PC-9 (cell line): ENCODE data around the gene PRDM4.

ENCODE experiments used
- EZH2 ChIP-seq: fragments of 200-600 bp; sonication (generic); IDR thresholded peaks from 2 replicates; pipeline ENCODE4 v1.8.0; 2017; ENCODE audit warnings: antibody characterized with exemption, low read depth
- TF ChIP-seq, protein P1 (sequence below): fragments of 200-600 bp; sonication (generic); conservative IDR thresholded peaks from 2 replicates; pipeline ENCODE4 v1.6.1; 2017; ENCODE audit warnings: mixed run types, antibody characterized with exemption, mild to moderate bottlenecking, moderate library complexity

GRCh38 chr12:107779077-107779831 lies 18.3 kb upstream of the PRDM4 start:
- TF ChIP-seq, protein P1, sequence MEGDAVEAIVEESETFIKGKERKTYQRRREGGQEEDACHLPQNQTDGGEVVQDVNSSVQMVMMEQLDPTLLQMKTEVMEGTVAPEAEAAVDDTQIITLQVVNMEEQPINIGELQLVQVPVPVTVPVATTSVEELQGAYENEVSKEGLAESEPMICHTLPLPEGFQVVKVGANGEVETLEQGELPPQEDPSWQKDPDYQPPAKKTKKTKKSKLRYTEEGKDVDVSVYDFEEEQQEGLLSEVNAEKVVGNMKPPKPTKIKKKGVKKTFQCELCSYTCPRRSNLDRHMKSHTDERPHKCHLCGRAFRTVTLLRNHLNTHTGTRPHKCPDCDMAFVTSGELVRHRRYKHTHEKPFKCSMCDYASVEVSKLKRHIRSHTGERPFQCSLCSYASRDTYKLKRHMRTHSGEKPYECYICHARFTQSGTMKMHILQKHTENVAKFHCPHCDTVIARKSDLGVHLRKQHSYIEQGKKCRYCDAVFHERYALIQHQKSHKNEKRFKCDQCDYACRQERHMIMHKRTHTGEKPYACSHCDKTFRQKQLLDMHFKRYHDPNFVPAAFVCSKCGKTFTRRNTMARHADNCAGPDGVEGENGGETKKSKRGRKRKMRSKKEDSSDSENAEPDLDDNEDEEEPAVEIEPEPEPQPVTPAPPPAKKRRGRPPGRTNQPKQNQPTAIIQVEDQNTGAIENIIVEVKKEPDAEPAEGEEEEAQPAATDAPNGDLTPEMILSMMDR: no peak
- TF ChIP-seq EZH2: no peak
